Gastroesophageal sphincter (tissue), 4 donors: ENCODE results near the gene CALML5. TPM values are rescaled to one million over a fixed set of nuclear protein-coding genes. Genes with fewer than 3 reads are reported as not detected.

Experiments used
- ATAC-seq: fragments of 150-250 bp; one replicate; pipeline ENCODE4 v1.9.1; 2016; ENCODE audit warnings: mild to moderate bottlenecking, moderate library complexity
- H3K27ac ChIP-seq, 4 donors: fragments of 200-600 bp; sonication (generic) in 3 of 4; 1 replicate in 3 of 4; 2 replicates in 1 of 4; pipeline ENCODE4 v1.5.1; 2016 to 2019
- H3K27me3 ChIP-seq: fragments of 200-600 bp; sonication (generic); one replicate; pipeline ENCODE4 v1.5.1; 2019
- H3K36me3 ChIP-seq, 2 donors: fragments of 200-600 bp; sonication (generic); one replicate each; pipeline ENCODE4 v1.5.1; 2019; ENCODE audit warnings: control low read depth in 1 of 2
- H3K4me1 ChIP-seq, 3 donors: fragments of 200-600 bp; sonication (generic); 1 replicate in 2 of 3; 2 replicates in 1 of 3; pipeline ENCODE4 v1.5.1; 2016 to 2019; ENCODE audit warnings: control low read depth in 2 of 3
- H3K4me3 ChIP-seq, 2 donors: fragments of 200-600 bp; sonication (generic); one replicate each; pipeline ENCODE4 v1.5.1; 2019; ENCODE audit warnings: mild to moderate bottlenecking in 1 of 2, moderate library complexity in 1 of 2
- H3K9me3 ChIP-seq, 3 donors: fragments of 200-600 bp; sonication (generic); one replicate each; pipeline ENCODE4 v1.5.1; 2017 to 2019; ENCODE audit warnings: control low read depth in 2 of 3
- EP300 ChIP-seq: sonication (generic); formaldehyde crosslinking; IDR thresholded peaks from one replicate; pipeline ENCODE4 v1.6.1; 2017; ENCODE audit warnings: antibody characterized with exemption, mild to moderate bottlenecking
- POLR2A ChIP-seq, 2 donors: fragments of 450-650 bp; IDR thresholded peaks; one replicate each; pipeline ENCODE4 v1.6.1; 2017; ENCODE audit warnings: antibody characterized with exemption in 2 of 2, mild to moderate bottlenecking in 2 of 2, moderate library complexity in 1 of 2
- POLR2AphosphoS5 ChIP-seq: sonication (generic); formaldehyde crosslinking; IDR thresholded peaks from one replicate; pipeline ENCODE4 v1.6.1; 2017; ENCODE audit warnings: antibody characterized with exemption
- WGBS, 2 donors: methylation state at CpG; one replicate each; pipeline ENCODE4 v1.1.5; 2018; ENCODE audit warnings: low coverage in 1 of 2; 5-methylcytosine and 5-hydroxymethylcytosine counted together
- total RNA-seq, 4 donors: library from RNA; depleted of rRNA; stranded (reverse); fragments of >200 nt; gene quantifications; one replicate each; pipeline ENCODE4 v1.1.0, GENCODE V29; 2016
- TF ChIP-seq, protein P1 (sequence below), 4 experiments: fragments of 200-600 bp in 2 of 4; fragments of 450-650 bp in 2 of 4; sonication (generic) in 1 of 4; IDR thresholded peaks; one replicate each; pipeline ENCODE4 v1.5.1; 2017 to 2019; ENCODE audit warnings: antibody characterized with exemption in 4 of 4, mild to moderate bottlenecking in 2 of 4, moderate library complexity in 2 of 4

The CALML5 gene
- total RNA-seq, 4 donors from 2014 or later: not detected

GRCh38 chr10:5467207-5467535 lies 32.2 kb downstream of the CALML5 start:
- no peak overlapping the region for H3K4me3 ChIP-seq
- peaks cover 0 to 11% (median 0%) of the 10 kb centered on the region in 3 donors for H3K9me3 ChIP-seq
- H3K27ac ChIP-seq: peak overlapping the region in 3 of 4 donors; percentile 53 to 76 (median 75)
- no peaks in the 10 kb centered on the region for H3K27me3 ChIP-seq
- 50 to 61% methylated on average over 7 to 8 of the region's 8 CpGs for WGBS, 2 donors
- peaks cover 0 to 34% (median 9%) of the 10 kb centered on the region in 3 donors for H3K4me1 ChIP-seq
- no peaks in the 10 kb centered on the region for H3K36me3 ChIP-seq
- no peak for ATAC-seq
- no peak for TF ChIP-seq POLR2A (IDR thresholded peaks at IDR 0.05)
- TF ChIP-seq EP300: no peak

DNA sequence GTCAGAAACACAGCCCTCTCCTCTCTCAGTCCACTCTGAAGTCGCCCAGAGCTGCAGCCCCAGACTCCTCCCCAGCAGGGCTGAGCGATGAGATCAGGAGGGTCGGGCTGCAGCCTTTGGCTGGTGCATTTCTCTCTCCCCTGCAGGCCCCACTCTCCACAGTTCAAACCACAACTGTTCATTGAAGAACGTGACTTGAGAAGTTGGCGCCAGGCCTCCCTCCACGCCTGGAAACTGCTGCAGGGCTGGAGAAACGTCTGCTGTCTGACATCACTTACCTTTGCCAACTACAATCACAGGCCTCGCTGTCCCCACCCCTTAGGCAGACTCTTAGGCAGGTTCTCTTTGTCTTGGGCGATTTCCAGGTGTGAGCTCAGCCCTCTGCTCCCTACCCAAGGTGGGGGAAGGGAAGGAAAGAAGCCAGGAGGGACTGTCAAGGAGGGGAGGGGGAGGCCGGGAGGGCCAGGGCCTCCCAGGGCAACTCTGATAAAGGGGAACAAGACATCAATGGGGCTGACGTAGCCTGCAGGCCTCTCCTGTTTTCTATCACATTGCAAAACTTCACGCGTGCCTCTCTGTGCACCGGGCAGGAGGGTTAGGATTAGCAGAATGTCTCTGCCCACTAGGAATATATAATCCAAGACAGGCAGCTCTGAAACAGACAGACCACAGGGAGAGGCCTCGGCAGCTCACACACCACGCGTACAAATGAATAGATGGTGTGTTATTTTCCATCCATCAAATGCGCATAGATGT lies 32.7 kb downstream of the CALML5 start:
- no peaks in the 10 kb centered on the region for H3K36me3 ChIP-seq
- WGBS, 2 donors: 46 to 73% methylated on average over 6 to 10 of the region's 18 CpGs
- no peak overlapping the region for H3K4me3 ChIP-seq
- H3K27me3 ChIP-seq: no peaks in the 10 kb centered on the region
- ATAC-seq: peak; percentile 55
- H3K4me1 ChIP-seq: peaks cover 0 to 39% (median 9%) of the 10 kb centered on the region in 3 donors
- no peak for TF ChIP-seq EP300
- TF ChIP-seq, protein P1, sequence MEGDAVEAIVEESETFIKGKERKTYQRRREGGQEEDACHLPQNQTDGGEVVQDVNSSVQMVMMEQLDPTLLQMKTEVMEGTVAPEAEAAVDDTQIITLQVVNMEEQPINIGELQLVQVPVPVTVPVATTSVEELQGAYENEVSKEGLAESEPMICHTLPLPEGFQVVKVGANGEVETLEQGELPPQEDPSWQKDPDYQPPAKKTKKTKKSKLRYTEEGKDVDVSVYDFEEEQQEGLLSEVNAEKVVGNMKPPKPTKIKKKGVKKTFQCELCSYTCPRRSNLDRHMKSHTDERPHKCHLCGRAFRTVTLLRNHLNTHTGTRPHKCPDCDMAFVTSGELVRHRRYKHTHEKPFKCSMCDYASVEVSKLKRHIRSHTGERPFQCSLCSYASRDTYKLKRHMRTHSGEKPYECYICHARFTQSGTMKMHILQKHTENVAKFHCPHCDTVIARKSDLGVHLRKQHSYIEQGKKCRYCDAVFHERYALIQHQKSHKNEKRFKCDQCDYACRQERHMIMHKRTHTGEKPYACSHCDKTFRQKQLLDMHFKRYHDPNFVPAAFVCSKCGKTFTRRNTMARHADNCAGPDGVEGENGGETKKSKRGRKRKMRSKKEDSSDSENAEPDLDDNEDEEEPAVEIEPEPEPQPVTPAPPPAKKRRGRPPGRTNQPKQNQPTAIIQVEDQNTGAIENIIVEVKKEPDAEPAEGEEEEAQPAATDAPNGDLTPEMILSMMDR (IDR thresholded peaks at IDR 0.05): no peak
- no peak for TF ChIP-seq POLR2A (IDR thresholded peaks at IDR 0.05)
- TF ChIP-seq POLR2AphosphoS5: no peak
- peaks cover 0 to 11% (median 0%) of the 10 kb centered on the region in 3 donors for H3K9me3 ChIP-seq
- peak overlapping the region in 3 of 4 donors; percentile 53 to 76 (median 75) for H3K27ac ChIP-seq

- WGBS, 2 donors: 67 to 71% methylated on average over 3 to 5 of the region's 12 CpGs
These were observed 33.4 kb downstream of the CALML5 start for GRCh38 chr10:5465976-5466450.

GRCh38 chr10:5464546-5464945 lies 34.8 kb downstream of the CALML5 start:
- Histone ChIP-seq H3K4me3 (no peak overlapping the region), H3K4me1 (peaks cover 0 to 48% (median 9%) of the 10 kb centered on the region in 3 donors), H3K9me3 (peaks cover 0 to 11% (median 0%) of the 10 kb centered on the region in 3 donors), H3K36me3 (peaks cover 0 to 7% of the 10 kb centered on the region in 2 donors), H3K27ac (peak overlapping the region in 1 of 4 donors; percentile 25), H3K27me3 (no peaks in the 10 kb centered on the region)
- no peak for ATAC-seq
- WGBS, 2 donors: 31 to 51% methylated on average over 5 of the region's 5 CpGs
- TF ChIP-seq, protein P1 (IDR thresholded peaks at IDR 0.05): peak in 1 of 4 experiments; percentile 8
- TF ChIP-seq EP300 (no peak), POLR2AphosphoS5 (no peak), POLR2A (IDR thresholded peaks at IDR 0.05) (no peak)

More at GRCh38 chr10:5465976-5466450, 33.4 kb downstream of the CALML5 start:
- Histone ChIP-seq H3K27ac (peak overlapping the region in 3 of 4 donors; percentile 53 to 76 (median 75)), H3K36me3 (no peaks in the 10 kb centered on the region), H3K4me1 (peaks cover 0 to 45% (median 9%) of the 10 kb centered on the region in 3 donors), H3K27me3 (no peaks in the 10 kb centered on the region), H3K9me3 (peaks cover 0 to 11% (median 0%) of the 10 kb centered on the region in 3 donors), H3K4me3 (no peak overlapping the region)
- TF ChIP-seq, protein P1 (IDR thresholded peaks at IDR 0.05): no peak
- no peak for ATAC-seq

DNA sequence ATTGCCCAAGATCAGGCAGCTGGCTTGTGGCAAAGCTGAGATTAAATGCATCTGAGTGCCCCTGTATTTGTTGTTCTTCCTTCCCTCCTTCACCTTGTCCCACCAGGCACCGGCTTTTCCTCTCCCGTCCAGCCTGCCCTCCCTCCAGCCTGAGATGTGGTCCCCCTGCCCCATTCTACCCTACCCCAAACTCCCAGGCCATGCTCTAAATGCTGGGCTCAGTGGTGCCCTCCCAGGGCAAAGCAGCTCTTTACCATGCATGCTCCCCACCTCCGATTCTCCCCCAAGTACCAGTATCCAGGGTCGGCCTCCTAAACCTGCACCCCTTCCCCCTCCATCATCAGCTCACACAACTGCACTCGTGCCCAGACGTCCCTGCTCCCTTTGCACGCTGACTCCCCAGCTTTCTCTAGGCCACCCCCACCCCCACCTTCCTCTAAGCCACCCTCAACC lies 36.5 kb downstream of the CALML5 start:
- 92 to 96% methylated on average over 2 to 5 of the region's 7 CpGs for WGBS, 2 donors
- no peak for TF ChIP-seq POLR2AphosphoS5
- TF ChIP-seq EP300: no peak
- TF ChIP-seq, protein P1 (IDR thresholded peaks at IDR 0.05): no peak
- Histone ChIP-seq H3K4me3 (no peak overlapping the region), H3K36me3 (peaks cover 0 to 23% of the 10 kb centered on the region in 2 donors), H3K4me1 (peaks cover 0 to 44% (median 9%) of the 10 kb centered on the region in 3 donors), H3K9me3 (peaks cover 0 to 2% (median 0%) of the 10 kb centered on the region in 3 donors), H3K27ac (peak overlapping the region in 1 of 4 donors; percentile 50), H3K27me3 (no peaks in the 10 kb centered on the region)
- no peak for ATAC-seq
